Nephron (organoid): Measurements from ENCODE around the gene RNF207.

Source experiments
- H3K27ac Mint-ChIP-seq, 3 experiments: 2 replicates each; pipeline ENCODE4 v1.8.0; 2020; ENCODE audit warnings: mixed read lengths in 3 of 3, mild to moderate bottlenecking in 2 of 3, moderate library complexity in 1 of 3
- H3K27me3 Mint-ChIP-seq: 2 replicates; pipeline ENCODE4 v1.8.0; 2021; ENCODE audit warnings: low read depth, mild to moderate bottlenecking, moderate library complexity, mixed read lengths
- H3K36me3 Mint-ChIP-seq: 2 replicates; pipeline ENCODE4 v1.8.0; 2020; ENCODE audit warnings: low read depth, mixed read lengths
- H3K4me1 Mint-ChIP-seq: 2 replicates; pipeline ENCODE4 v1.8.0; 2020; ENCODE audit warnings: mixed read lengths
- H3K4me3 Mint-ChIP-seq, 3 experiments: 2 replicates each; pipeline ENCODE4 v1.8.0; 2020; ENCODE audit warnings: mild to moderate bottlenecking in 3 of 3, mixed read lengths in 3 of 3, moderate library complexity in 2 of 3
- H3K9me3 Mint-ChIP-seq: 2 replicates; pipeline ENCODE4 v1.8.0; 2020; ENCODE audit warnings: mixed read lengths
- TF ChIP-seq, protein P1 (sequence below), 3 experiments: fragments of 200-600 bp; sonication (generic); IDR thresholded peaks; one replicate each; pipeline ENCODE4 v1.5.0; 2021; ENCODE audit warnings: antibody characterized with exemption in 3 of 3; ENCODE audit not compliant: unreplicated experiment in 3 of 3

The RNF207 gene

DNA sequence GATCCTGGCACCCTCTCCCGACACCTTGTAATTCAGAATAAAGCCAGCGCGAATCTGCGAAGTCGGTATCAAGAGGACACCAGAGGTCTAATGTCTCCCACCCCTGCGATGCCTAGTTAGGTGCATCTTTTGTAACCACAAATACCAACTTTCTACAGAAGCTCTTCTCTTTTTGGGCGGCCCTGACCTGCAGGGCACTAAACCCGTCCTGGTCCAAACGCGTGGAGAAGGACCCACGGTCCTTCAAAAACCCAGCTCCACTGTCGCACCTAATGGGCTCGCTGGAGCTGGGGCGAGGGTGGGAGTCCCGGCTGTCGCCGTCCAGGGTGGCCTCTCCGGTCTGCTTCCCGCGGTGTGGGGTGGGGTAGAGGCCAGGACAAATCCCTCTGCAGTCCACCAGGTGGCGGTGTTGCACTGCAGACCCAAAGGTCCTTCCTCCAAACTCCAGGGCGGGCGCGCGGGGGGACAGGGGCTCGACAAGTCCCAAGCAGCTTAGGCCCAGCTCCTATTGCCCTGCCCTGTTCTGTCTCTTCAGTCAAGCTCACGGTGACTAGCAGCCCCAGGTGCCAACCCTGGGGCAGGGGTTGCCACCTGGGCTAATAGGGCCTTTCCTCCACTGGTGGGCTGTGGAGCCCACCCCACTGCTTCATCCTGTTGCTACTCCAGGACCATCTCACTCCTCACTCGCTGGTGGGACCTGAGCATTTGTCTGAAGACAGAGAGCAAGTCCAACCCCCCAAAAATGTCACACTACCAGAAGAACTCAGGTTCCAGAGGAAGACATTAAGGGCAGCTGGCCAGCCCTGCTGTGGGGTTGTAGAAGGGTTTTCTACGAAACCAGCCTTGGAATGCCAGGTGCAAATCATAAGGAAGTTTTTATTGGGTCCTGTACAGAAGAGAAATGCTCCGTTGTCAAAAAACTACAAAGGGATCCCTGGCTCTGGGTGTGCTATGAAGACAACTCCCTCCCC is 40.9 kb downstream of the RNF207 start:
- peak overlapping the region; percentile 63 to 74 (median 68) for H3K4me3 Mint-ChIP-seq
- peaks cover 11% of the 10 kb centered on the region for H3K4me1 Mint-ChIP-seq
- H3K27ac Mint-ChIP-seq = no peak overlapping the region
- no peaks in the 10 kb centered on the region for H3K36me3 Mint-ChIP-seq
- H3K27me3 Mint-ChIP-seq = peaks cover 82% of the 10 kb centered on the region
- H3K9me3 Mint-ChIP-seq = no peaks in the 10 kb centered on the region
- TF ChIP-seq, protein P1, sequence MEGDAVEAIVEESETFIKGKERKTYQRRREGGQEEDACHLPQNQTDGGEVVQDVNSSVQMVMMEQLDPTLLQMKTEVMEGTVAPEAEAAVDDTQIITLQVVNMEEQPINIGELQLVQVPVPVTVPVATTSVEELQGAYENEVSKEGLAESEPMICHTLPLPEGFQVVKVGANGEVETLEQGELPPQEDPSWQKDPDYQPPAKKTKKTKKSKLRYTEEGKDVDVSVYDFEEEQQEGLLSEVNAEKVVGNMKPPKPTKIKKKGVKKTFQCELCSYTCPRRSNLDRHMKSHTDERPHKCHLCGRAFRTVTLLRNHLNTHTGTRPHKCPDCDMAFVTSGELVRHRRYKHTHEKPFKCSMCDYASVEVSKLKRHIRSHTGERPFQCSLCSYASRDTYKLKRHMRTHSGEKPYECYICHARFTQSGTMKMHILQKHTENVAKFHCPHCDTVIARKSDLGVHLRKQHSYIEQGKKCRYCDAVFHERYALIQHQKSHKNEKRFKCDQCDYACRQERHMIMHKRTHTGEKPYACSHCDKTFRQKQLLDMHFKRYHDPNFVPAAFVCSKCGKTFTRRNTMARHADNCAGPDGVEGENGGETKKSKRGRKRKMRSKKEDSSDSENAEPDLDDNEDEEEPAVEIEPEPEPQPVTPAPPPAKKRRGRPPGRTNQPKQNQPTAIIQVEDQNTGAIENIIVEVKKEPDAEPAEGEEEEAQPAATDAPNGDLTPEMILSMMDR (IDR thresholded peaks at IDR 0.05; ENCODE audit: unreplicated experiment in 3 of 3) = peak; percentile 91 to 95 (median 91)

DNA sequence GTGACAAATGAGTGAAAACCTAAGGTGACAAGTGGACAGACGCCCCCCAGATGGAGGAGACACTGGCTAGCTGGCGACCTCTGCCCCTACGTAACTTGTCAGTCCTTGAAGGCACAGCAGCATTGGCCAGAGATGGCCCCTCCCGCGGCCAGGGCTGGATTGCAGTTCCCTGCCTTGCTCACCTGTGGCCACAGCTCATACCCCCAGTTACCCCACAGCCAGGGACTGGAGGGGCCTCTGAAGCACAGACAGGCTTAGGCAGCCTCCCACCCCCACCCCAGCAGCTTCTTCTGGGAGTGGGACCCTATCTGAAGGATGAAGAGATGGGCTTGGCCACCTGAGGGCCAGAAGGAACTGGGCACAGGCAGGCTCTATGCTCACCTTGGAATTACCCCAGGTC is 41.7 kb downstream of the RNF207 start:
- H3K27me3 Mint-ChIP-seq = peaks cover 86% of the 10 kb centered on the region
- no peak overlapping the region for H3K4me3 Mint-ChIP-seq
- peaks cover 11% of the 10 kb centered on the region for H3K4me1 Mint-ChIP-seq
- no peak overlapping the region for H3K27ac Mint-ChIP-seq
- TF ChIP-seq, protein P1 (IDR thresholded peaks at IDR 0.05; ENCODE audit: unreplicated experiment in 3 of 3) = no peak
- no peaks in the 10 kb centered on the region for H3K9me3 Mint-ChIP-seq
- H3K36me3 Mint-ChIP-seq = peaks cover under 1% of the 10 kb centered on the region

DNA sequence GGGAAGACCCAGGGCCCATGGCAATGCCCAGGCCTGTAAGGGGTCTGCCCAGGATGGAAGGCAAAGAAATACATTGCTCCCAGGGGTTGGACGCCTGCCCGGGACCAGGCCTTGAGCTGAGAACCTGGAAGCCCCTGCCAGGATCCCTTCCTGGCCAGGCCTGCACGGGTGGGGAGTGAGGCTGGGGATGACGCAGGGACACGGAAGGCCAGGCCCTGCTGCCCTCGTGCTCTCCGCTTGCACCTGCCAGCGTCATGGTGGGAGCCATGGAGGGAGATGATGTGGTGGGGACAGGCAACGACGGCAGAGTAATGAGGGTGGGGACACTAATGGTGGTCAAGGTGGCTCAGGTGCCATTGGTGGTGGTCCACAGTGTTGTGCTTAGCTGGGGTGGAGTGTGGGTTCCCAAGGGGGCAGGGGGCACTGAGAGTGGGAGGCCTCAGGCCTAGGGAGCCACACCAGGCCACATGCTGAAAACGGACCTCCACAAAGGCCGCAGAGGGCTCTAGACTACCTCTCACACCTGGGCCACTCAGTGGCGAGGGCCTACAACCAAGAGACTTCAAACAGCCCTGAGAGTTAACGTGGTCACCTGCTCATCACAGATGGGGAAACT is 42.4 kb downstream of the RNF207 start:
- TF ChIP-seq, protein P1 (IDR thresholded peaks at IDR 0.05; ENCODE audit: unreplicated experiment in 3 of 3) = no peak
- H3K4me1 Mint-ChIP-seq = peaks cover 11% of the 10 kb centered on the region

DNA sequence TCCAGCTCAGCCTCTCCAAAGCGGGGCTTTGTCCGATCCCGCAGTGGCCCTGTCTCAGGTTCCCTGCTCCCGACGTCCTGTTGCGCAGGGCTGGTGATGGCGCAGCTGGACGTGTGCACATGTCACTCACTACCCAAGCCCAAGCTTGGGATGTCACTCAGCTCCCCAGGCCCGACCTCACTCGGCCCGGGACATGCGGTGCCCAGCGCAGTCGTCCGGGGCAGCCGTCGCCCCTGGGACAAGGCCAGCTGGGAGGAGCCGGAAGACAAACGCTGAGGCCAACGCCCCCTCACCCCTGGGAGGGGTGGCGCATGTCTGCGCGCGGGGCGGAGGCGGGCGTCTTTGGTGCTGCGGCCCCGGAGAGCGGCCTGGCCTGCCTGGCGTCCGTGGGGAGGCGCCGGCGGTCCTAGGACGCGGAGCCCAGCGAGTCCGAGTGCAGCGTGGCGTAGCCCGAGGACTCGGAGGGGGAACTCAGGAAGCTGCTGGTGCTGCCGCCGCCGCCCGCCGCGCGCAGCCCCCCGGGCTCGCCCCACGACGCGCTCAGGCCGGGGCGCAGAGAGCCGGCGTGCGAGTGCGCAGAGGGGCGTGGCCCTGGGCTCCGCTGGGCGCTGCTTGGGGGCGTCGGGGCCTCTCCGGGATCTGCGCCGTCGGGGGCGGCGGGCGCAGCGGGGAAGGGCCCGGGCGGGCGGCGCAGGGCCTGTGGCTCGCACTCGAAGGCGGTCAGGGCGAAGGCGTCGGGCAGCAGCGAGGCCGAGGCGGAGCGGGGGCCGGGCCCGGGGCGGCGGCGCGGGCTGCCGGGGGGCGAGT is 43.2 kb downstream of the RNF207 start:
- no peak overlapping the region for H3K27ac Mint-ChIP-seq
- H3K4me1 Mint-ChIP-seq = peaks cover 11% of the 10 kb centered on the region
- H3K27me3 Mint-ChIP-seq = peaks cover 76% of the 10 kb centered on the region
- H3K36me3 Mint-ChIP-seq = peaks cover 4% of the 10 kb centered on the region
- no peak overlapping the region for H3K4me3 Mint-ChIP-seq
- H3K9me3 Mint-ChIP-seq = no peaks in the 10 kb centered on the region
- TF ChIP-seq, protein P1 (IDR thresholded peaks at IDR 0.05; ENCODE audit: unreplicated experiment in 3 of 3) = no peak

More for the DNA sequence above, 42.4 kb downstream of the RNF207 start:
- peaks cover 3% of the 10 kb centered on the region for H3K36me3 Mint-ChIP-seq
- H3K4me3 Mint-ChIP-seq = no peak overlapping the region
- no peaks in the 10 kb centered on the region for H3K9me3 Mint-ChIP-seq
- H3K27me3 Mint-ChIP-seq = peaks cover 84% of the 10 kb centered on the region
- H3K27ac Mint-ChIP-seq = no peak overlapping the region

DNA sequence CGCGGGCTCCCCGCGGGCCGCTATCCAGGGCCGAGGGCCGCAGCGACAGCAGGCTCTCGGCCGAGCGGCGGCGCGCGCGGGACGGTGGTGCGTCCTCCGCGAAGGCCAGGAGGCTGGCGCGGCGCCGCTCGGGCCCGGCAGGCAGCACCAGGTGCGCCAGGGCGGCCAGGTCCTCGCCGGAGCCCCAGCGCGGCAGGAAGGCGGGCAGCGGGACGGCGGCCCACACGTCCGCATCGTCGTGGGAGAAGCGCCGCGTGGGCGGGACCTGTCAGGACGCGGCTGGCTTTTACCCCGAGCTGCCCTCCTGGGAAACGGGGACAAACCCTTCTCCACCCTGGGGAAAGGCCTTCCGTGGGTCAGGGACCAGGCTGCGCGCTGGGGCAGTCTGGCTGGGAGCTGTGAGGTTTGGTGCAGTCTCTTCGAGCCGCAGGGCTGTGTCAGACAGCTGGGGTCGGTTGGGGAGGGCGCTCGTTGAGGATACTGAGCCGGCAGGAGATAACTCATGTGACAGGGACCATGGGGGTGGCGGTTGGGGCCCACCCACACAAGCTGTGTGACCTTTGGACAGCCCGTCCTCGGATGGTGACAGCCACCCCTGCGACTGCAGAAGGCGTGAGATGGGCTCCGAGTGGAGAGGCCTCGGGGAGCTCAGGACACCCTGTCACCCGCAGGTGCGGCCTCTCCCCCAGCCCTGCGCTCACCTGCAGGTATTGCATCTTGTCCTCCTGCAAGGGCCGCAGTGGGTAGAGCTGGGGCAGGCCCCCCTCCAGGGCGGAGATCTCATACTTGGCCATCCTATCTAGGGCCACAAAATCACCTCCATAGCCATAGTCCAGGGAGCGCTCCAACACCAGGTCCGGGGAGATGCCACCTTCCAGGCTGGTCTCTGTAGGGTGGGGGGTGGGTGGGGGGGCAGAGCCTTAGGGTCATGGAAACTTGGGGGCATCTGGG is 44.1 kb downstream of the RNF207 start:
- TF ChIP-seq, protein P1 (IDR thresholded peaks at IDR 0.05; ENCODE audit: unreplicated experiment in 3 of 3) = no peak
- H3K27ac Mint-ChIP-seq = no peak overlapping the region
- peaks cover 11% of the 10 kb centered on the region for H3K4me1 Mint-ChIP-seq
- H3K4me3 Mint-ChIP-seq = peak overlapping the region in 2 of 3 experiments; percentile 21 to 34
- H3K27me3 Mint-ChIP-seq = peaks cover 71% of the 10 kb centered on the region
- H3K36me3 Mint-ChIP-seq = peaks cover 6% of the 10 kb centered on the region
- no peaks in the 10 kb centered on the region for H3K9me3 Mint-ChIP-seq
